Fibroblast of the aortic adventitia (primary cell): ENCODE results near the gene RABEP1. TPM values are rescaled to one million over a fixed set of nuclear protein-coding genes. Genes with fewer than 3 reads are reported as not detected.
A peak's percentile ranks its signal among the peaks of the same experiment; 100 is the strongest.

Experiments
- DNase-seq: peaks from one replicate; pipeline ENCODE4 v3.0.0-alpha.2; 2010; ENCODE audit warnings: low read depth
- H3K4me3 ChIP-seq: 2 replicates; pipeline ENCODE4 v1.5.1; 2011; ENCODE audit warnings: low read depth, mild to moderate bottlenecking, control low read depth, low read length, moderate library complexity
- CTCF ChIP-seq: IDR thresholded peaks from 2 replicates; pipeline ENCODE4 v1.5.1; 2011; ENCODE audit warnings: mild to moderate bottlenecking, low read length, control low read depth, inconsistent platforms; ENCODE audit not compliant: insufficient read depth
- total RNA-seq: library from RNA; depleted of rRNA; stranded (reverse); fragments of >200 nt; gene quantifications from 2 replicates; pipeline ENCODE4 v1.2.3, GENCODE V29; 2012; ENCODE audit warnings: low replicate concordance

RABEP1 gene
- total RNA-seq, 1 donor: 43.5 TPM

DNA sequence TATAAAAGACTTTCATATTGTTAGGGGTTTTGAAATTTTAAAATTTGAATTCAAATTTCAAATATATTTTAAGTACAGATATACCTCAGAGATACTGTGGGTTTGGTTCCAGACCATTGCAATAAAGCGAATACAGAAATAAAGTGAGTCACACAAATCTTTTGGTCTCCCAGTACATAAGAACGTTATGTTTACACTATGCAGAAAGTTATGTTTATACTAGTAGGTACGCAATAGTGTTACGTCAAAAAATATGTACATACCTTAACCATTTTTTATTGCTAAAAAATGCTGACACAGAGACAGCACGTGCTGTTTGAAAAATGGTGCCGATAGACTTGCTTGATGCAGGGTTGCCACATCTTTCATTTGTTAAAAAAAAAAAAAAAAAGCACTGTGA lies 117.7 kb downstream of the RABEP1 start:
- no peak for DNase-seq
- no peak for TF ChIP-seq CTCF
- H3K4me3 ChIP-seq: no peak overlapping the region

DNA sequence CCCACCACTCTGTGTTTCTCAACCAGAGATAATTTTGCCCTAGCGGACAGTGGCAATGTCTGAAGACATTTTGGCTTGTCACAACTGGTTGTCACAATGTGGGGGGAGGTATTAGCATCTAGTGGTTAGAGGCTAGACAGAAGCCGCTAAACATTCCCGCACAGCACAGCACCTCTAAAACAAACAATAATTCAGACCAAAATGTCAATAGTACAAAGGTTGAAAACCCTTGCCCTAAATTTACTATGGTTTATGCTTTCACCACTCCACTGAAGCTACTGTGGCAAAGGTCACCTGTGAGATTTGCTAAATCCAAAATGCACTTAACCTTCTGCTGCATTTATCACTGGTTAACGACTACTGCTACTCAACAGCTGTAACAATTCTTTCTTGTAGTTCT lies 123.3 kb downstream of the RABEP1 start:
- no peak for DNase-seq
- TF ChIP-seq CTCF: no peak
- H3K4me3 ChIP-seq: no peak overlapping the region

DNA sequence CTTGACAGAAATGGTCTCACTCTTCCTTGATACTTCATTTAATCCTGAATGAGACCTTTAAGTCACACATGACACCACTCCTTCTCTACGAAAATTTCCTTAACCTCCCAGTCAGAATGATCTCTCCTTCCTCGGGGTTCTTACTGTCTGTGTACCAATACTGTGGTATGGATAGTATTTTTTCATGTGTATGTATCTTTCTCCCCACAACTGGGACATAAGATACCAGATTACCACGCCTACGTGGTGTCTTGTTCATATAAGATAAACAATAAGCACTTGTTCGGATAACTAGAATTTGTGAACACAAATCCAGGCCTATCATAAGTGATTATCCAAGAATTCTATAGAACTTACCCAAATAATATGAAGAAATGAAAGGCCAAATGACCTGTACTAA lies 126.1 kb downstream of the RABEP1 start:
- DNase-seq: no peak
- TF ChIP-seq CTCF: no peak
- H3K4me3 ChIP-seq: no peak overlapping the region

DNA sequence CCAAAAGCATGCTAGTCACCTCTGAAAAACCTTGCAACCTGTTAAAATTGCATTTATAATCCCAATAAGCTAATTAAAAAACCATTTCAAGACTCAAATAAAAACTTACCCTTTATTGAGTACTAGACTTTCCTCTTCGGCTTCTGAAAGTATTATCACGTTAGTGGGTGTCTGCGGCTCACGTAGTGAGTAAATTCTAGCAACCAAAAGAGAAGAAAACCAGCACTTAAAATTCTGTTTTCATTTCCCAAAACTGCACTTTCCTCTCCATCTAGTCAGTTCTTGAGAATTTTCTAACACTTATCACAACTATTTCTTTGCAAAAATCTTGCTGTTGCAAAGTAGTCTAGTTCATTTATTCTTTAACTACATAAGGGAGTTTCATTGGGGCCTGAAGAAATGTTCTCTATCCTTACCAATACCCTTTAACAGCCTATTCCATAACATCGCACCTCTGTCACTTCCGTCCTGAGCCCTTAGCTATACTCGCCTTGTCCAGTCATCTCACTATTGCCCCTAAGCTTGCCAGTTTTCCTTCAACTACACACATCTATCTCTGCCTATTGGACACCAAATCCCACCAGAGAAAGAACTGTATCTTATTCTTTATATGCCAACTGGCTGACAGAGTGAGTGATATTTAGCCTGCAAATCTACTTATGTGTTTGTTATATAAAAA lies 128.6 kb downstream of the RABEP1 start:
- DNase-seq: no peak
- no peak overlapping the region for H3K4me3 ChIP-seq
- TF ChIP-seq CTCF: no peak

DNA sequence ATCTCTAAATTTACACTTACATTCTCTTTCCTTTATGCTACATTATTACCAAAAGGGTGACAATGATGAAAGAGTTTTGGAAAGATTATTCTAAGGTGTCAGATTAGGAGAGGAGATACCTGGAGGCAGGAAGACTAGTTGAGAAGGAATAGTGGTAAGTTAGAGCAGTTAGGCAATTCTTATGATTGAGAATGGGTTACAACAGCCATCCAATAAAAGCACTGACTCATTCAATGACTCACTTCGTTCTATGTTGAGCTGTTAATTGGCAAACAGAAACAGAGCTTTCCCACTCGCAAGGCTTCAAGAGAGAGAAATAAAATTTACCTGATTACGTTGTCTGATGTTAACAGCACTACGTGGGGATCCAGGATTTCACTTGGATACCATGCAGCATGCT lies 131.6 kb downstream of the RABEP1 start:
- no peak for TF ChIP-seq CTCF
- H3K4me3 ChIP-seq: no peak overlapping the region
- DNase-seq: peak; percentile 94

- H3K4me3 ChIP-seq: no peak overlapping the region
- DNase-seq: no peak
- no peak for TF ChIP-seq CTCF
Measured at GRCh38 chr17:5416901-5417300, 134.8 kb downstream of the RABEP1 start.

GRCh38 chr17:5418858-5419355 lies 136.8 kb downstream of the RABEP1 start:
- peak; percentile 25 for DNase-seq
- peak overlapping the region; percentile 96 for H3K4me3 ChIP-seq
- no peak for TF ChIP-seq CTCF
